Skin of body (tissue), 2 donors: ENCODE results near the gene UBXN11. TPM values are rescaled to one million over a fixed set of nuclear protein-coding genes. Genes with fewer than 3 reads are reported as not detected.
"Not testable (repeated sequence)": the region's sequence is repeated elsewhere in the genome, so short reads cannot be mapped to it uniquely, and the experiment has no call there.

ENCODE experiments used
- DNase-seq: peaks from one replicate; lab custom pipeline; 2025; lab: John Stamatoyannopoulos, UW
- total RNA-seq: library from RNA; depleted of rRNA; stranded (reverse); fragments of >200 nt; gene quantifications from one replicate; pipeline ENCODE4 v1.2.3, GENCODE V29; 2014

UBXN11 gene
- total RNA-seq, 1 donor from 2014 or later: 8.2 TPM

DNA sequence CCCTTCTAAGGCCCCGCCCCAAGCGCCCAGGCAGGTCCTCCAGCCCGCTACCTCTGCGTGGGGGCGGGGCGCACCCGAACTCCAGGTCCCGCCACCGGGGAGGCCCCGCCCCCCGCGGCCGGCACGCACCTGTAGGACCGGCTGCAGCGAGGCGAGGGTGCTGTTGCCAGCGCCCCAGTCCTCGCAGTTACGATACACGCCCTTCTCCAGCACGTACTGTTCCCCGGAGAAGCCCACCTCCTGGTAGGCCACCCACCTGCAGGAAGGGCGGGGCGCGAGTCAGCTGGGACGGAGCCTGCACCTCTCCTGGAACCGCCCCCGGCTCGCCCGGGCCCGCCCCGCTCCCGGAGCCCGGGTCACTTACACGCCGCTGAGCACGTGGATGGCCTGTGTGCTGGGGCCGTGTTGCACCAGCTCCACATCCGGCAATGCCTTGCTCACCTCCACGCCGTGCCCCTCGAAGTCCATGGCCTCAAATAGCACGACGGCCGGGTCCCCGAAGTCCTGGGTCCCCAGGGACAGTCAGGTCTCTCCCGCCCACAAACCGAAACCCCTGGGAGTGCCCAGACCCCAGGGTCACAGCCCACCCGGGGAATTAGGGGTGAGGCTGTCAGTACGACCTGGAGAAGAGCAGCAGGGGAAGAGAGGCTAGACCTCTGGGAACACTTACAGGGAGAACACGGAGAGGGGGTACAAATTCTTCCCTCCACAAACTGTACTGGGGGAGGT, 30.2 kb upstream of the UBXN11 start:
- DNase-seq: no peak

DNA sequence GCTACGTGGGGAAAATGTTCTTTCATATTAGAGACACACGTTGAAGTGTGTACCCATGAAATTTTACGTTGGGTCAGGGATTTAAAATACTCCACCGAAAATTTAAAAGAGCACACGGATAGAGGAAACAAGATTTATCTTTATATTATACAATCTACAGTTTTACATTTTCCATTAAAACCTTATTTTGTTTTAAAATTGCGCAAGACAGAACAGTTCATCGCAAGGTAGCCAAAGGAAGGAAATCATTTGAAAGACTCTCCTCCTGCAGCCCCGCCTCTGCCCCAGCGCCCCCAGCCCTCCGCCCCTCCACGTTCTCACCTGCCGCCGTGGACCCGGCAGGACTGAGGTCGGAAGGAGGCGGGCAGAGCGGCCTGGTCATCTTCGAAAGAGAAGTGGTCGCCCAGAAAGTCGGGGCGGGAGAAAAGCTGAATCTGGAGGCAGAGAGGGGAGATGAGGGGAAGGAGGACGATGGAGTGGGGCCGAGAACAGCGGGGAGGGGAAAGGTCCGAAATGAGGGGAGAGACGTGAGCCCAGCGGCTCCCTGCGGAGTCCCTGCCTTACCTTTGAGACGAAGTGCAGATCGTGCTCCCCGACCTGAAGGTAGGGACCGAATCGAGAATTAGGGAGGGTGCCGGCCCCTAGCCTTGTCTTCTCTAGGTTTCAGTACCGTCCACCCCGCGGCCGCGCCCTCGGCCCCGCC, 29.5 kb upstream of the UBXN11 start:
- no peak for DNase-seq

DNA sequence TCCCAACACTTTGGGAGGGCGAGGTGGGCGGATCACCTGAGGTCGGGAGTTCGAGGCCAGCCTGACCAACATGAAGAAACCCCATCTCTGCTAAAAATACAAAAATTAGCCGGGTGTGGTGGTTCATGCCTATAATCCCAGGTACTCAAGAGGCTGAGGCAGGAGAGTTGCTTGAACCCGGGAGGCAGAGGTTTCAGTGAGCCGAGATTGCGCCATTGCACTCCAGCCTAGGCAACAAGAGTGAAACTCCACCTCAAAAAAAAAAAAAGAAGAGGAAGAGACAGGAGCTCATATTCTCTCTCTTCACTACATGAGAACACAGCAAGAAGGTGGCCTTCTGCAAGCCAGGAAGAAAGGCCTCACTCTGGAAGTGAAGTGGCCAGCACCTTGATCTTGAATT, 26.9 kb upstream of the UBXN11 start:
- DNase-seq: not testable (repeated sequence)

DNA sequence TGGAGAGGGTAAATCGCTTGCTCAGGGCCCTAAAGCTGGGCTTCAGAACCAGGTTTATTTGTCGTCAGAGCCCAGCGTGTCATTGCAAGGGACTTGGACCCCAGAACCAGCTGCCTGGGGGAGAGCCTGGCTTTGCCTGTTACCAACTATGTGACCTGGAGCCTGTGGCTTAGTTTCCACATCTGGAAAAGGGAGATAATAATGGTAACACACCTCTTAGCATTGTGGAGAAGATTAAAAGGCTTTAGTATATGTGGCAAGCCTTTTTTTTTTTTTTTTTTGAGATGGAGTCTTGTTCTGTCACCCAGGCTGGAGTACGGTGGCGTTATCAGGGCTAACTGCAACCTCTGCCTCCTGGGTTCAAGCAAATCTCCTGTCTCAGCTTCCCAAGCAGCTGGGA, 23.8 kb upstream of the UBXN11 start:
- no peak for DNase-seq

DNA sequence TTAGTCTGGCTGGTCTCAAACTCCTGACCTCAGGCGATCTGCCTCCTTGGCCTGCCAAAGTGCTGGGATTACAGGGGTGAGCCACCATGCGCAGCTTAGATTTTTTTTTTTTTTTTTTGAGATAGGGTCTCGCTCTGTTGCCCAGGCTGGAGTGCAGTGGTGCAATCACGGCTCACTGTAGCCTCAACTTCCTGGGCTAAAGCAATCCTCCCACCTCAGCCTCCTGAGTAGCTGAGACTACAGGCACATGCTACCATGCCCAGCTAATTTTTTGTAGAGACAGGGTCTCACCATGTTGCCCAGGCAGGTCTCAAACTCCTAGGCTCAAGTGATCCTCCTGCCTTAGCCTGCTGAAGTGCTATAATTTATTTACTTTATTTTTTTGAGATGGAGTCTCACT, 22.9 kb upstream of the UBXN11 start:
- DNase-seq: not testable (repeated sequence)

DNA sequence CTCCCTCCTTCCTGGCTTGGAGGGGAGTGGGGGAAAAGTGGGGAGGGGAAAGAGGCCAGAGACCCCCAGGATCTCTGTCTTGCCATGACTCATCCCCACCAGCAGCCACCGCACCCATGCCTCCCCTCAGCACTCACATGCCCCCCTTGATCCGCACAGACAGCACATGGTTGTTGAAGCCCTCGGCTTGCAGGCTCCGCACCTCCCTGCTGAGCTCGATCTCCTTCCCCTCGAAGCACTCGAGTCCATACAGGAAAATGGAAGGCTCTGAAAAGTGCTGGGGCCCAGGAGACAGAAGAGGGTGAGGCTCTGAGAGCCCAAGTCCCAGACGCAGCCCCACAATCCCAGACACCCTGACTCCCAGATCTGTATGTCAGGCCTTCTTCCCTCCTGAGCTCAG, 22.2 kb upstream of the UBXN11 start:
- DNase-seq: no peak

DNA sequence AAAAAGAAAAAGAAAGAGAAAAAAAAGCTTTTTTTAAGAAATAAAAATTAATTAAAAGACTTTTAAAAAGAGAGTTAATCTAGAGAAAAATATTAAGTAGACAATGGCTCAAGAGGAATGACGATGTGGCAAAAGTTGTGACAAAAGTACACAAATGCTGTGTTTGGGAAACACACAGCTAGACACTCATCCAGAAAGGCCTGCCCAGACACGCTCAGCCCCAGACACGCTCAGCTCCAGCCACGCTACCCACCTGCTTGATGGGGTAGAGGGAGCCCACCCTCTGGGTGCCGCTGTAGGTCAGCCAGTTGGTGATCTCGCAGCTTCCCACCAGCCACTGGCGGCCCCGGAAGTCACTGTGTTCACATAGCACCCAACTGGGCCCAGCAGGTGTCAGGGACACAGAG, 21.5 kb upstream of the UBXN11 start:
- DNase-seq: no peak

DNA sequence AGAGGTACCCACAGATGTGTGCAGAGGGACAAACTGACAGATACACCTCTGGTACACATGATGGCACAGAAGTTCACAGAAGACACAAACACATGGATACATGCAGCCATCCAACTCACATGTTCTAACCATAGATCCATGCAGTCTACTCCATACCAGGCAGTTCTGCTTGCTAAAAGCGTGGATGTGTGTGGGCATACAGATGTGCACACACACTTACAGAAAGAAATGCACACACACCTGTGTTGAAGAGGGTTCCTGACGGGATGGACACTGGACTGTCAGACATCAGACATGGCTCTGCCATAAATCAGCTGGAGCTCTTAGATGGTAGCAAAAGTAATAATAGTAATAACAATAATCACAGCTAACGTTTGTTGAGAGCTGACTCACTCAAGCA, 18.1 kb upstream of the UBXN11 start:
- DNase-seq: no peak

DNA sequence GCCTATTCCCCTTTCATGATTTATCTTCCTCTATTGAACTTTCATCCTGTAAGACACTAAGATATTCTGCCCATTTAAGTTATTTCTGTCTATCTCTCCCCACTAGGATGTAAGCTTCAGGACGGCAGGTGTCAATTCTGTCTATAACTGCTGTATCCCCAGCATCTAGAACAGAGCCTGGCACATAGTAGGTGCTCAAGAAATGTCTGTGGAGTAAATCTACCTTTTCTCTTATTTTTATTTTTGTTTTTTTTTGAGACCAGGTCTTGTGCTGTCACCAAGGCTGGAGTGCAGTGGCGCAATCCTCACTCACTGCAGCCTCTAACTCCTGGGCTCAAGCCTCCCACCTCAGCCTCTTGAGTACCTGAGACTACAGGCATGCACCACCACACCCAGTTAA, 16.9 kb upstream of the UBXN11 start:
- DNase-seq: no peak

DNA sequence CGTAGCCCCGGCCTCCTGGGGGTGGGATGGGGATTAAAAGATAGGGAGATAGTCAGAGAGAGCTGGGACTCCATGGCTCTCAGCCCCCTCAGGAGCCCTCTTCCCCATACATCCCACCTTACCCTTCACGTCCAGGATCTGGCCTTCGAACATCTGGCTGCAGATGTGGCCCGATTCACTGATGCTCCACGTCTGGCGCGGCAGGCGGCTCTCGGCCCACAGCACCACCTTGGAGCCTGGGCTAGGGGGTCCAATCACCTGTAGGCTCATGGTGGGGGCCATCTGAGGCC, 15.6 kb upstream of the UBXN11 start:
- DNase-seq: no peak

DNA sequence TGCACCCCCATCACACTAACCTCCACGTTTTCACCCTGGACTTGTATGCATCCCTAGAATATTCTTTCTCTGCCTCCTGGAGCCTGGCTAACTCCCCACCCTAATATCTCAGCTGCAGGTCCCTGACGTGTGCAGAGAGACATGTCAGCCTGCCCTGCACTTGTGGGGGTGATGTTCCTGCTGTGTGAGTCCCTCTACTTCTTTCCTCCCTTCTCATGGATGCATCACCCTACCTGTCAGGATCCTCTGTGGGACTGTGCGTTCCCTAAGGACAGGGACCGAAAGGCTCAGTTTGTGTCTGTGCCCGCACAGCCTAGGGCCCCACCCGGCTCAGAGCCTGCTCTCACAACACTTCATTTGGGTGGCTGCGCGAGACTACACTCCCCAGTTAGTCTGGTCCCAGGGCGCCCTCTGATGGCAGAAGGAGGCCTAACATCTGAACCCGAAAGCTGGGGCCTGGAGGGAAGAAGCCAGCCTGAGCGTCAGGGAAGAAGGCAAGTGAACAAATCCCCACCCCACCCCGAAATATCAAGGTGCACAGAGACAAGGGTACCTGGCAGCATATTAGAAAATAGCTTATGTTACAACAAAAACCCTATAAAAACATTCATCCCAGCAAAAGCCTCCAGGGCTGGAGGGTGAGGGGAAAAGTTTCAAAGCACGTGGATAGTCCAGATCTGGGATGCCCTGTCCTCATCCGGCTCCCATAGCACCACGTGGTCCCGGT, 15.0 kb upstream of the UBXN11 start:
- peak; percentile 83 for DNase-seq

DNA sequence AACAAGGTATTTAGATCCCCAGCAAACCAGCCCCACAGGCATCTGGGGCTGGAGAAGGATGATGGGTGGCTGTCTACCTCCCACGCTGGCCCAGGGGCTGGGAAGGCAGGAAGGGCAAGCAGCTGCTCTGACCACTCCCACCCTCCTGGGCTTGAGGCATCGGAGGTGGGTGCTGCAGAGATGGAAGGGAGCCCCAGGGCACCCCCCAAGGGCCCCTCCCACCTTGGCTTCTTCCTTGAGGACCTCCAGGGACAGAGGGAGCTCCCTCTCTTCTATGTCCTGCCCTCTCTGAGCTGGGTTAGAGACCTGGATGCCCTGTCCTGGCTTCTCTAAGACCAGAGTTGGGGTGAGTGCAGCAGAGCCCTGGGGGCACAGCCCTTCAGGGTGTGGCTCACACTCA, 14.5 kb upstream of the UBXN11 start:
- DNase-seq: no peak

DNA sequence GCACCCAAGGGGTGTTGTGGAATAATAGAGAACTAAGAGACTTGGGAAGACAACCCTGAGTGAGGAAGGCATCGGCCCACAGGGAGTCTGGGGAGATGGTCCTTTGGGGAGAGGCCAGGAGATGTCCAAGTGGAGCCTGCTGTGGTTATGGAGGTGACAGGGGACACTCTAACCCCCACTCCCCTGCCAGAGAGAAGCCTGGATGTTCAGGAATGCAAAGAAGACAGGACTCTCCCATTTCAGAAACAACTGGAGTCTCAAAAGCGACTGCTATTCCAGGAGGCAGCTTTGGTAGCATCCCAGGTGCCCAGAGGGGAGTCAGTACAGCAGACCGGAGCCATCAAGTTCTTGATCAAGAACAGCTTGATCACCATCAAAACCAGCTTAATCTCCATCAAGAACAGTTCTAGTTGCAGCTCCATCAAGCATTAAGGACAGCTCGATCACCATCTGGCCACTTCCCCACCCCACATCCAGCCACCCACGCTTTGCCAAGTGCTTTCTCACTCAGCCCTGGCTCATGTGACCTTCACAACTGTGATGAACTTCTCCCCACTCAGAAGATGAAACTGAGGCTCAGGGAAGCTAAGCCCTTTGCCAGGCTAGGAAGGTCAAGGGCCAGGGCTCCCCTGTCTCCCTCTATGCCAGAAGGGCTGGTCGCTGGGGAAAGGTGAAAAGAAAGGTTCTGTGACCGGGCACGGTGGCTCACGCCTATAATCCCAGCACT, 12.1 kb upstream of the UBXN11 start:
- no peak for DNase-seq

DNA sequence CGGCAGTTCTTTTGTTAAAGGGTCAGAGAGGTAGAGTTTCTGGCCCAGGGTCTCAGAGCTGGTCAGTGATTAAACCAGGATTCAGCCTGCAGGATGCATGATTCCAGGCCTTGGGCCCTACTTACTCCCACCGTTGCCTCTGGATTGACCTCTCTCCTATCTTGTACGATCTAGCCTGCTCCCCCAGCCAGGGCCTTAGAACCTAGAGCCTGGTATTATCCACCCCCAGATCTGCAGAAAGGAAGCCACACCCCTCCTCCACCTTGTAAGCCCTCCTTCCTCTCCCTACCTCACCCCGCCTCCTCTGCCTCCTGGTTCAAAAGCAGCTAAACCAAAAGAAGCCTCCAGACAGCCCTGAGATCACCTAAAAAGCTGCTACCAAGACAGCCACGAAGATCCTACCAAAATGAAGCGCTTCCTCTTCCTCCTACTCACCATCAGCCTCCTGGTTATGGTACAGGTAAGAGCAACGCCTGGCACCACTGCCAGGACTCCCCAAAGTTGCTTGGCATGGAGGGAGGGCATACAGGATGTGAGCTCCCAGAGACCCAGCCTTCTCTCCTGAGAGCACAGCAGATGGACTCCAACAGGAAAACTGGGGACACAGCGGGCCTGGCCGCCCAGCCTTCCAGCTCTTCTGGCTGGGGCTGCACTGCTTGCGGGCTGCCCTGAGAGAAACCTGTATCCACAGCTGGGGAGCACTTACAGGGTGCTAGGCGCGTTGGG, 11.3 kb upstream of the UBXN11 start, which contains the start of gene CD52:
Gene CD52 (plus strand): TSS at position 347 of the 726 bp plus-strand sequence. CDS start 60 bp downstream, at position 407.
- DNase-seq: no peak

DNA sequence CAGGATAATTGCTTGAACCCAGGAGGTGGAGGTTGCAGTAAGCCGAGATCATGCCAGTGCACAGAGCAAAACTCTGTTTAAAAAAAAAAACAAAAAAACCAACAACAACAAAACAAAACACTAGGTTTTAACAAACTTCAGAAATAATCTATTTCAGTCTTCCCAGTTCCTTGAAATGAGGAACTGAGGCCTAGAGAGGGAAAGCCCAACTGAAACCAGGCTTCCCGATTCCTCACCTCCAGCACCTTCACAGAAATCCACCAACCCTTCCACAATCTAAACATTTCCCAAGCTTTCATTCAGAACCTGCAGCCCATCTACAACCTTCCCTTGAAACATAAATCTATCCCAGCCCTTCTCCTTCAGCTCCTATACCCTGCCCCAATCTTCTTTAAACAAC, 10.7 kb upstream of the UBXN11 start:
- DNase-seq: no peak

DNA sequence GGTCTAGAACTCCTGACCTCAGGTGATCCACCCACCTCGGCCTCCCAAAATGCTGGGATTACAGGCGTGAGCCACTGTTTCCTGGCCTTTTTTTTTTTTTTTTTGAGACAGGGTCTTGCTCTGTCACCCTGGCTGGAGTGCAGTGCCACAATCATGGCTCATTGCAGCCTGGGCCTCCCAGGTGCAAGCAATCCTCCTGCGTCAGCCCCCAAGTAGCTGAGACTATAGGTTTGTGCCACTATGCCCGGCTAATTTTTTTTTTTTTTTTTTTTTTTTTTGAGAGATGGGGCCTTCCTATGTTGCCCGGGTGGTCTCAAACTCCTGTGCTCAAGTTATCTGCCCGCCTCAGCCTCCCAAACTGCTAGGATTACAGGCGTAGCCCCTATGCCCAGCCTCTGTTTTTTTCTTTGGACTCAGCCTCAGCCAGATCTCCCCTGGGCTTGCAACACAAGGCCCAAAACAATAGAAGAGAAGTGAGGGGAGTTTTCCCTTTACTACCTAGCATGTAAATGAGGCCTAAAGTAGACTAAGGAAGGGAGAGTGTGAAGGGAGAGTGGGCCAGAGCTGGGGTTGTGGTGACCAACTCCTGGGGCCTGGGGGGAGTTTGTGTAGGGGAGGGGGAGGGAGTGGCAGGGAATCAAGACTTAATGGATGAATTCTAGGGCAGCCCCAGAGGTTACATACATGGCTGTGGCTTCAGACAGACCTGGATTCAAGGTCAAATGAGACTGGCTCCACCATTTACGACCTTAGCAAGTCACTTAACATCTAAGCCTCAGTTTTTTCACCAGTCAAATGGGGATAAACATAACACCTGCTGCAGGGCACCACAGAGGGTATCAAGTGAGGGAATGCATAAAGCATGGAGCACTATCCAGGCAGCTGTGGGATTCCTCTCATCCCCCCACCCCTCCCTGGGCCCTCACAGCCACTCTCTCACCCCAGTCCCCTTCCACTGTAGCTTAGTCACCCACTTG, 9.7 kb upstream of the UBXN11 start:
- no peak for DNase-seq

DNA sequence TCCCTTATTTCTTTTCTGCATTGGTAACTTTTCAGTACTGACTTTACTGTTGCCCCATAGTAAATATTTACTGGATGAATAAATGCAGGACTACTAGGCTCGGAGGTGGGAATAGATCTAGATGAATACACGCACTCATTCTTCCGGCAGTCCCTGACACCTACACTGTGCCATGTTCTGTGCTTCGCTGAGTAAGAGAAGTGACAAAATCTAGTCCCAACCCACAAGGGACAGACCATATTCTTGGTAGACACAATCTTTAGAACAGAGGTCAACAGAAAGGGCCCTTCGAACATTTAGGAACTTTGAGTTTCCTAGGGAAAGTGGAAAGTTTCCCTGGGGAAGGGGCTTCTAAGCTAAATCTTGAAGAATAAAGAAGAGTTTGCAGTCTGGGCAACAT, 8.1 kb upstream of the UBXN11 start:
- DNase-seq: no peak

DNA sequence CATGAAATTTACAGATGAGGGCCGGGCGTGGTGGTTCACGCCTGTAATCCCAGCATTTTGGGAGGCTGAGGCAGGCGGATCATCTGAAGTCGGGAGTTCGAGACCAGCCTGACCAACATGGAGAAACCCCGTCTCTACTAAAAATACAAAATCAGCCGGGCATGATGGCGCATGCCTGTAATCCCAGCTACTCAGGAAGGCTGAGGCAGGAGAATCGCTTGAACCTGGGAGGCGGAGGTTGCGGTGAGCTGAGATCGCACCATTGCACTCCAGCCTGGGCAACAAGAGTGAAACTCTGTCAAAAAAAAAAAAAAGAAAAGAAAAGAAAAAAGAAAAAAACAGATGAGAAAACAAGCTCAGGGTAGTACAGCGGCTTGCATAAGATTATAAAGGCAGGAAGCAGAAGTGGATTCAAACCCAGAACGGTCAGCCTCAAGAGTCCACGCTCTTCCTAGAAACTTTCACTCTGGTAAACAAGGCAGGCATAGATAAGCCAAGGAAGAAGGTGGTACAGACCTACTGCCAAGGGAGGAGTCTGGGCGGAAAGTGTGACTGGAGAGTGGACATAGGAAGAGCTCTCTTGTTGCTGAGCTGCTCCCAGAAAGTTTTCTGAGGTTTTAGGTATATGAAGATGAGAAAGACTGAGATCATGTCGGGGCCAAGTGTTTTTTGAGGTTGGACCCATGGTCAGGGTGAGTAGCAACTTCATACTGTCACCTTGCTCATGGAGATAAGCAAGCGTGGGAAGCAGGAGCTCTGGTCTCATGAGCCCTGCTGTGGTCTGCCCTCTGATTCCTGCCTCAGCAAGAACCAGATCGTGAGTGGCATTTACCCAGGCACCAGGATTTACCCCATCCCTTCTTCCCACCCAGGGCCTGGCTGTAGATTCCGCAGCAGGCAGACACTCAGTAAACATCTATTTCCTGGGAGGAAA, 1.8 kb upstream of the UBXN11 start:
- not testable (repeated sequence) for DNase-seq

DNA sequence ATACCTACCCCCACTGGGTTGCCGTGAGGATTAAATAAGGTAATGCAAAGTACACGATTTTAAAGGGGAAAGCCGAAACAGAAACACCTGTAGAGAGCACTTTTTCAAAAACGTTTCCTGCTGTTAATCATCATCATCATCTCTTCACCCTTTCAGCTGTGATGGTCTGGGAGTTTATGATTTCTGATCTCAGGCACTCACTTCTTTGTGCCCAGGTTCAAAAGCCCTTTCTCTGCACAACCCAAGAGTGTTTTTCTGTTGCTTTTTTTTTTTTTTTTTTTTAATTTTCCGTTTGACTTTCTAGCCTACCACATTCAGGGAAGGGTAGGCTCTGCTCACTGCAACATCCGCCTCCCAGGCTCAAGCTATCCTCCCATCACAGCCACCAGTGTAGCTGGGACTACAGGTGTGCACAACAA, 936 bp upstream of the UBXN11 start:
- DNase-seq: no peak
